GM23338 (cell line): Measurements from ENCODE around the gene F7. TPM values are rescaled to one million over a fixed set of nuclear protein-coding genes. Genes with fewer than 3 reads are reported as not detected.

Experiments
- ATAC-seq: fragments of 200-7000 bp; cut with Tn5 transposase; 3 replicates; pipeline ENCODE4 v1.9.1; 2020
- DNase-seq: peaks from one replicate; pipeline ENCODE4 v3.0.0-alpha.2; 2015; ENCODE audit warnings: low spot score
- H2AFZ ChIP-seq: fragments of 200-600 bp; sonication (generic); 2 replicates; pipeline ENCODE4 v1.8.0; 2016; ENCODE audit warnings: antibody characterized with exemption, mild to moderate bottlenecking, moderate library complexity
- H3F3A ChIP-seq: fragments of 200-600 bp; sonication (generic); replicated peaks from 2 replicates; pipeline ENCODE4 v1.8.0; 2017; ENCODE audit warnings: antibody characterized with exemption, mixed run types, low read depth
- H3K27ac ChIP-seq: fragments of 200-600 bp; sonication (generic); 2 replicates; pipeline ENCODE4 v1.6.1; 2016; ENCODE audit warnings: low read depth
- H3K27me3 ChIP-seq: fragments of 200-600 bp; sonication (generic); 2 replicates; pipeline ENCODE4 v1.8.0; 2016; ENCODE audit warnings: mild to moderate bottlenecking, mixed run types, moderate library complexity; ENCODE audit not compliant: insufficient read depth
- H3K36me3 ChIP-seq: fragments of 200-600 bp; sonication (generic); 2 replicates; pipeline ENCODE4 v1.8.0; 2016; ENCODE audit warnings: mild to moderate bottlenecking; ENCODE audit not compliant: insufficient read depth
- H3K4me1 ChIP-seq: fragments of 200-600 bp; sonication (generic); 2 replicates; pipeline ENCODE4 v1.8.0; 2016; ENCODE audit warnings: mild to moderate bottlenecking, moderate library complexity; ENCODE audit not compliant: insufficient read depth
- H3K4me2 ChIP-seq: fragments of 200-600 bp; sonication (generic); 2 replicates; pipeline ENCODE4 v1.7.1; 2017; ENCODE audit warnings: mixed run types
- H3K4me3 ChIP-seq: fragments of 200-600 bp; sonication (generic); 2 replicates; pipeline ENCODE4 v1.6.1; 2016; ENCODE audit warnings: mixed run types
- H3K79me2 ChIP-seq: fragments of 200-600 bp; sonication (generic); replicated peaks from 2 replicates; pipeline ENCODE4 v1.8.0; 2017; ENCODE audit warnings: mild to moderate bottlenecking; ENCODE audit not compliant: insufficient read depth
- H3K9me2 ChIP-seq: fragments of 200-600 bp; sonication (generic); 2 replicates; pipeline ENCODE4 v1.8.0; 2017; ENCODE audit not compliant: insufficient read depth
- H4K20me1 ChIP-seq: fragments of 200-600 bp; sonication (generic); replicated peaks from 2 replicates; pipeline ENCODE4 v1.8.0; 2017; ENCODE audit warnings: mild to moderate bottlenecking; ENCODE audit not compliant: insufficient read depth
- H3K27ac Mint-ChIP-seq: 2 replicates; pipeline ENCODE4 v1.8.0; 2020; ENCODE audit warnings: inconsistent platforms, mild to moderate bottlenecking, moderate library complexity, mixed read lengths
- H3K27me3 Mint-ChIP-seq: 3 replicates; pipeline ENCODE4 v1.8.0; 2022; ENCODE audit warnings: low read depth, mild to moderate bottlenecking, moderate library complexity, mixed read lengths, inconsistent platforms; ENCODE audit not compliant: insufficient read depth, poor library complexity
- H3K36me3 Mint-ChIP-seq: 3 replicates; pipeline ENCODE4 v1.8.0; 2021; ENCODE audit warnings: low read depth, mild to moderate bottlenecking, inconsistent platforms, moderate library complexity, mixed read lengths
- H3K4me1 Mint-ChIP-seq: 3 replicates; pipeline ENCODE4 v1.8.0; 2020; ENCODE audit warnings: mild to moderate bottlenecking, inconsistent platforms, mixed read lengths
- H3K4me3 Mint-ChIP-seq: 3 replicates; pipeline ENCODE4 v1.8.0; 2021; ENCODE audit warnings: moderate library complexity, mild to moderate bottlenecking, inconsistent platforms, mixed read lengths
- H3K9me3 Mint-ChIP-seq: 3 replicates; pipeline ENCODE4 v1.8.0; 2020; ENCODE audit warnings: moderate library complexity, mild to moderate bottlenecking, inconsistent platforms, mixed read lengths
- CREB1 ChIP-seq: fragments of 250-450 bp; sonication (Bioruptor Pico); IDR thresholded peaks from 2 replicates; pipeline ENCODE4 v1.5.0; 2020; ENCODE audit warnings: low read depth, mild to moderate bottlenecking, moderate library complexity
- EZH2 ChIP-seq: fragments of 200-600 bp; sonication (generic); IDR thresholded peaks from one replicate; pipeline ENCODE4 v1.8.0; 2017; ENCODE audit warnings: antibody characterized with exemption, mild to moderate bottlenecking, low read depth; ENCODE audit not compliant: unreplicated experiment
- JUNB ChIP-seq: IDR thresholded peaks from one replicate; pipeline ENCODE4 v1.6.1; 2016; ENCODE audit warnings: antibody characterized with exemption; ENCODE audit not compliant: unreplicated experiment
- NANOG ChIP-seq: IDR thresholded peaks from 2 replicates; pipeline ENCODE4 v1.6.1; 2016; ENCODE audit warnings: antibody characterized with exemption, borderline replicate concordance
- POLR2AphosphoS5 ChIP-seq: IDR thresholded peaks from 2 replicates; pipeline ENCODE4 v1.6.1; 2016; ENCODE audit warnings: antibody characterized with exemption, low read depth
- STAT1 ChIP-seq: IDR thresholded peaks from one replicate; pipeline ENCODE4 v1.6.1; 2016; ENCODE audit warnings: antibody characterized with exemption; ENCODE audit not compliant: unreplicated experiment
- ZNF331 ChIP-seq: fragments of 250-450 bp; sonication (Bioruptor Pico); IDR thresholded peaks from 2 replicates; pipeline ENCODE4 v1.5.0; 2020; ENCODE audit warnings: low read depth, mild to moderate bottlenecking, moderate library complexity
- polyA plus RNA-seq: library from polyadenylated mRNA; unstranded; fragments of >200 nt; fragmentation: Nextera tagmentation; extraction: Ambion mirVana; gene quantifications from 2 replicates; pipeline ENCODE4 v1.2.1, GENCODE V29; 2016
- total RNA-seq: library from RNA; depleted of rRNA; stranded (reverse); fragments of >200 nt; shearing (Covaris generic); gene quantifications from 2 replicates; pipeline ENCODE4 v1.2.3, GENCODE V29; 2014
- TF ChIP-seq, protein P1 (sequence below): IDR thresholded peaks from one replicate; pipeline ENCODE4 v1.6.1; 2018; ENCODE audit warnings: antibody characterized with exemption; ENCODE audit not compliant: unreplicated experiment
- TF ChIP-seq, protein P2 (sequence below): fragments of 250-450 bp; sonication (Bioruptor Pico); IDR thresholded peaks from 2 replicates; pipeline ENCODE4 v1.5.0; 2020; ENCODE audit warnings: mild to moderate bottlenecking, moderate library complexity
- TF ChIP-seq, protein P3 (sequence below): IDR thresholded peaks from 2 replicates; pipeline ENCODE4 v1.6.1; 2016; ENCODE audit warnings: antibody characterized with exemption

The F7 gene
- total and polyA plus RNA-seq, 2 experiments from 2014 or later = 0.16 to 0.24 TPM

DNA sequence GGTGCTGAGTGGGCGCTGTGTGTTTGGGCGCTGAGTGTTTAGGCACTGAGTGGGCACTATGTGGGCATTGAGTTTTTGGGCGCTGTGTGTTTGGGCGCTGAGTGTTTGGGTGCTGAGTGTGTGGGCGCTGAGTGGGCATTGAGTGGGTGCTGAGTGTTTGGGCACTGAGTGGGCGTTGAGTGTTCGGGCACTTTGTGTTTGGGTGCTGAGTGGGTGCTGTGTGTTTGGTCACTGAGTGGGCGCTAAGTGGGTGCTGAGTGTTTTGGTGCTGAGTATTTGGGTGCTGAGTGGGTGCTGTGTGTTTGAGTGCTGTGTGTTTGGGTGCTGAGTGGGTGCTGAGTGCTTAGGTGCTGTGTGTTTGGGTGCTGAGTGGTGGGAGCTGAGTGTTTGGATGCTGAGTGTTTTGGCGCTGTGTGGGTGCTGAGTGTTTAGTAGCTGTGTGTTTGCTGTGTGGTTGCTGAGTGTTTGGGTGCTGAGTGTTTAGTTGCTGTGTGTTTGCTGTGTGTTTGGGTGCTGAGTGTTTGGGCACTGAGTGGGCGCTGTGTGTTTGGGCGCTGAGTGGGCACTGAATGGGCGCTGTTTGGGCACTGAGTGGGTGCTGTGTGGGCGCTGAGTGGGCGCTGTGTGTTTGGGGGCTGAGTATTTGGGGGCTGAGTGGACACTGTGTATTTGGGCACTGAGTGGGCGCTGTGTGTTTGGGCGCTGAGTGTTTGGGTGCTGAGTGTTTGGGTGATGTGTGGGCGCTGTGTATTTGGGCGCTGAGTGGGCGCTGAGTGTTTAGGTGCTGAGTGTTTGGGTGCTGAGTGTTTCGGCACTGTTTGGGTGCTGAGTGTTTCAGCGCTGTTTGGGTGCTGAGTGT lies 47.2 kb upstream of the F7 start (continued):
- no peak for TF ChIP-seq JUNB

DNA sequence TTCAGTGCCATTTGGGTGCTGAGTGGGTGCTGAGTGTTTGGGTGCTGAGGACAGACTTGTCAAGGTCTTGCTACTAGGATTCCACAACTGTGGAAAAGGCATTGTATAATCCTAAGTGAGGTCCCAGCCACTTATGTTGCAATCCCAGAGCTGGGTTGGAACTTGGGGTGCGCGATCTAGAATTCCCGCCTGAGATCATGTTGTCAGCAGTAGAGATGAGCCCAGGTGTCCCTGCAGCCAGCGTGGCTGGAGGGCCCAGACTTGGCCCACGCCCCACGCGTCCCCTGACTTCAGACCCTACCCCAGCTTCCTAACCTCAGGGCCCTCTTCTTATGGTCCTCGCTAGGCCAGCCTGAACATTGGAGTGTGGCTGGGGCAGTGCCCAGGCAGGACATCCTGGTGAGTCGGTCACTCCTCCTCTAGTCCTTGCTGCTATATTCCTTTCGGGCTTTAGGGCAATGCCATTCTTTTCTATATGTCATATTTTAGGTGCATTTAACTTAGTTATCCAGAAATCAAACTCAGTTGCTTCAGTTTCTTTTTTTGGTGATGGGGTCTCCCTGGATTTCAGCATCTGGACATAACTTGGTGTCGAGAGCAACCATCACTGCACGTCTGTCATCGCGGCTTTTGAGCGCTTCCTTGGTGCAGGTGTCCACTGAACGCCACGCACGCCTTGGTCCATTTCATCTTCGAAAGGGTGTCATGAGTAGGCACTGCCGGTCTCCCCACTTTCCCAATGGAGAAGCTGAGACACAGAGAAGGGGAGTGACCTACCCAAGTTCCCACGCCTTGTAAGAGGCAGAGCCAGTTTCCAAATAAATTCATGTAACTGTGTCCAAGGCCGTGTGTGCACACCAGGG lies 46.4 kb upstream of the F7 start:
- ATAC-seq (no peak), DNase-seq (no peak)
- Histone ChIP-seq H3K36me3 (no peaks in the 10 kb centered on the region), H3K4me3 (no peak overlapping the region), H3K4me1 (no peaks in the 10 kb centered on the region), H3K27ac (no peak overlapping the region), H3K27me3 (no peaks in the 10 kb centered on the region), H3K9me2 (no peaks in the 10 kb centered on the region), H2AFZ (no peak overlapping the region), H3K79me2 (no peaks in the 10 kb centered on the region), H3F3A (no peaks in the 10 kb centered on the region), H3K4me2 (no peak overlapping the region), H4K20me1 (no peaks in the 10 kb centered on the region)
- H3K9me3 Mint-ChIP-seq = no peaks in the 10 kb centered on the region
- no peak overlapping the region for H3K27ac Mint-ChIP-seq
- H3K4me3 Mint-ChIP-seq = no peak overlapping the region
- H3K4me1 Mint-ChIP-seq = peaks cover 6% of the 10 kb centered on the region
- no peaks in the 10 kb centered on the region; the same call in 2 of the 3 replicates for H3K36me3 Mint-ChIP-seq
- peaks cover 6% of the 10 kb centered on the region for H3K27me3 Mint-ChIP-seq
- no peak for TF ChIP-seq JUNB
- no peak for TF ChIP-seq POLR2AphosphoS5
- no peak for TF ChIP-seq ZNF331 (CRISPR knock-in tag)
- TF ChIP-seq, protein P1, sequence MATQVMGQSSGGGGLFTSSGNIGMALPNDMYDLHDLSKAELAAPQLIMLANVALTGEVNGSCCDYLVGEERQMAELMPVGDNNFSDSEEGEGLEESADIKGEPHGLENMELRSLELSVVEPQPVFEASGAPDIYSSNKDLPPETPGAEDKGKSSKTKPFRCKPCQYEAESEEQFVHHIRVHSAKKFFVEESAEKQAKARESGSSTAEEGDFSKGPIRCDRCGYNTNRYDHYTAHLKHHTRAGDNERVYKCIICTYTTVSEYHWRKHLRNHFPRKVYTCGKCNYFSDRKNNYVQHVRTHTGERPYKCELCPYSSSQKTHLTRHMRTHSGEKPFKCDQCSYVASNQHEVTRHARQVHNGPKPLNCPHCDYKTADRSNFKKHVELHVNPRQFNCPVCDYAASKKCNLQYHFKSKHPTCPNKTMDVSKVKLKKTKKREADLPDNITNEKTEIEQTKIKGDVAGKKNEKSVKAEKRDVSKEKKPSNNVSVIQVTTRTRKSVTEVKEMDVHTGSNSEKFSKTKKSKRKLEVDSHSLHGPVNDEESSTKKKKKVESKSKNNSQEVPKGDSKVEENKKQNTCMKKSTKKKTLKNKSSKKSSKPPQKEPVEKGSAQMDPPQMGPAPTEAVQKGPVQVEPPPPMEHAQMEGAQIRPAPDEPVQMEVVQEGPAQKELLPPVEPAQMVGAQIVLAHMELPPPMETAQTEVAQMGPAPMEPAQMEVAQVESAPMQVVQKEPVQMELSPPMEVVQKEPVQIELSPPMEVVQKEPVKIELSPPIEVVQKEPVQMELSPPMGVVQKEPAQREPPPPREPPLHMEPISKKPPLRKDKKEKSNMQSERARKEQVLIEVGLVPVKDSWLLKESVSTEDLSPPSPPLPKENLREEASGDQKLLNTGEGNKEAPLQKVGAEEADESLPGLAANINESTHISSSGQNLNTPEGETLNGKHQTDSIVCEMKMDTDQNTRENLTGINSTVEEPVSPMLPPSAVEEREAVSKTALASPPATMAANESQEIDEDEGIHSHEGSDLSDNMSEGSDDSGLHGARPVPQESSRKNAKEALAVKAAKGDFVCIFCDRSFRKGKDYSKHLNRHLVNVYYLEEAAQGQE = no peak
- TF ChIP-seq, protein P2, sequence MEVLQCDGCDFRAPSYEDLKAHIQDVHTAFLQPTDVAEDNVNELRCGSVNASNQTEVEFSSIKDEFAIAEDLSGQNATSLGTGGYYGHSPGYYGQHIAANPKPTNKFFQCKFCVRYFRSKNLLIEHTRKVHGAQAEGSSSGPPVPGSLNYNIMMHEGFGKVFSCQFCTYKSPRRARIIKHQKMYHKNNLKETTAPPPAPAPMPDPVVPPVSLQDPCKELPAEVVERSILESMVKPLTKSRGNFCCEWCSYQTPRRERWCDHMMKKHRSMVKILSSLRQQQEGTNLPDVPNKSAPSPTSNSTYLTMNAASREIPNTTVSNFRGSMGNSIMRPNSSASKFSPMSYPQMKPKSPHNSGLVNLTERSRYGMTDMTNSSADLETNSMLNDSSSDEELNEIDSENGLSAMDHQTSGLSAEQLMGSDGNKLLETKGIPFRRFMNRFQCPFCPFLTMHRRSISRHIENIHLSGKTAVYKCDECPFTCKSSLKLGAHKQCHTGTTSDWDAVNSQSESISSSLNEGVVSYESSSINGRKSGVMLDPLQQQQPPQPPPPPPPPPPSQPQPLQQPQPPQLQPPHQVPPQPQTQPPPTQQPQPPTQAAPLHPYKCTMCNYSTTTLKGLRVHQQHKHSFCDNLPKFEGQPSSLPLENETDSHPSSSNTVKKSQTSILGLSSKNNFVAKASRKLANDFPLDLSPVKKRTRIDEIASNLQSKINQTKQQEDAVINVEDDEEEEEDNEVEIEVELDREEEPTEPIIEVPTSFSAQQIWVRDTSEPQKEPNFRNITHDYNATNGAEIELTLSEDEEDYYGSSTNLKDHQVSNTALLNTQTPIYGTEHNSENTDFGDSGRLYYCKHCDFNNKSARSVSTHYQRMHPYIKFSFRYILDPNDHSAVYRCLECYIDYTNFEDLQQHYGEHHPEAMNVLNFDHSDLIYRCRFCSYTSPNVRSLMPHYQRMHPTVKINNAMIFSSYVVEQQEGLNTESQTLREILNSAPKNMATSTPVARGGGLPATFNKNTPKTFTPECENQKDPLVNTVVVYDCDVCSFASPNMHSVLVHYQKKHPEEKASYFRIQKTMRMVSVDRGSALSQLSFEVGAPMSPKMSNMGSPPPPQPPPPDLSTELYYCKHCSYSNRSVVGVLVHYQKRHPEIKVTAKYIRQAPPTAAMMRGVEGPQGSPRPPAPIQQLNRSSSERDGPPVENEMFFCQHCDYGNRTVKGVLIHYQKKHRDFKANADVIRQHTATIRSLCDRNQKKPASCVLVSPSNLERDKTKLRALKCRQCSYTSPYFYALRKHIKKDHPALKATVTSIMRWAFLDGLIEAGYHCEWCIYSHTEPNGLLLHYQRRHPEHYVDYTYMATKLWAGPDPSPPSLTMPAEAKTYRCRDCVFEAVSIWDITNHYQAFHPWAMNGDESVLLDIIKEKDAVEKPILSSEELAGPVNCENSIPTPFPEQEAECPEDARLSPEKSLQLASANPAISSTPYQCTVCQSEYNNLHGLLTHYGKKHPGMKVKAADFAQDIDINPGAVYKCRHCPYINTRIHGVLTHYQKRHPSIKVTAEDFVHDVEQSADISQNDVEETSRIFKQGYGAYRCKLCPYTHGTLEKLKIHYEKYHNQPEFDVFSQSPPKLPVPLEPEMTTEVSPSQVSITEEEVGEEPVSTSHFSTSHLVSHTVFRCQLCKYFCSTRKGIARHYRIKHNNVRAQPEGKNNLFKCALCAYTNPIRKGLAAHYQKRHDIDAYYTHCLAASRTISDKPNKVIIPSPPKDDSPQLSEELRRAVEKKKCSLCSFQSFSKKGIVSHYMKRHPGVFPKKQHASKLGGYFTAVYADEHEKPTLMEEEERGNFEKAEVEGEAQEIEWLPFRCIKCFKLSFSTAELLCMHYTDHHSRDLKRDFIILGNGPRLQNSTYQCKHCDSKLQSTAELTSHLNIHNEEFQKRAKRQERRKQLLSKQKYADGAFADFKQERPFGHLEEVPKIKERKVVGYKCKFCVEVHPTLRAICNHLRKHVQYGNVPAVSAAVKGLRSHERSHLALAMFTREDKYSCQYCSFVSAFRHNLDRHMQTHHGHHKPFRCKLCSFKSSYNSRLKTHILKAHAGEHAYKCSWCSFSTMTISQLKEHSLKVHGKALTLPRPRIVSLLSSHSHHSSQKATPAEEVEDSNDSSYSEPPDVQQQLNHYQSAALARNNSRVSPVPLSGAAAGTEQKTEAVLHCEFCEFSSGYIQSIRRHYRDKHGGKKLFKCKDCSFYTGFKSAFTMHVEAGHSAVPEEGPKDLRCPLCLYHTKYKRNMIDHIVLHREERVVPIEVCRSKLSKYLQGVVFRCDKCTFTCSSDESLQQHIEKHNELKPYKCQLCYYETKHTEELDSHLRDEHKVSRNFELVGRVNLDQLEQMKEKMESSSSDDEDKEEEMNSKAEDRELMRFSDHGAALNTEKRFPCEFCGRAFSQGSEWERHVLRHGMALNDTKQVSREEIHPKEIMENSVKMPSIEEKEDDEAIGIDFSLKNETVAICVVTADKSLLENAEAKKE (CRISPR knock-in tag) = no peak
- no peak for TF ChIP-seq NANOG
- TF ChIP-seq CREB1 (CRISPR knock-in tag) = no peak
- TF ChIP-seq EZH2 = no peak
- TF ChIP-seq, protein P3, sequence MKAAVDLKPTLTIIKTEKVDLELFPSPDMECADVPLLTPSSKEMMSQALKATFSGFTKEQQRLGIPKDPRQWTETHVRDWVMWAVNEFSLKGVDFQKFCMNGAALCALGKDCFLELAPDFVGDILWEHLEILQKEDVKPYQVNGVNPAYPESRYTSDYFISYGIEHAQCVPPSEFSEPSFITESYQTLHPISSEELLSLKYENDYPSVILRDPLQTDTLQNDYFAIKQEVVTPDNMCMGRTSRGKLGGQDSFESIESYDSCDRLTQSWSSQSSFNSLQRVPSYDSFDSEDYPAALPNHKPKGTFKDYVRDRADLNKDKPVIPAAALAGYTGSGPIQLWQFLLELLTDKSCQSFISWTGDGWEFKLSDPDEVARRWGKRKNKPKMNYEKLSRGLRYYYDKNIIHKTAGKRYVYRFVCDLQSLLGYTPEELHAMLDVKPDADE = no peak
- TF ChIP-seq STAT1 = no peak
